Vagina (tissue), 2 donors: ENCODE measurements around the gene GLYATL1. TPM values are rescaled to one million over a fixed set of nuclear protein-coding genes. Genes with fewer than 3 reads are reported as not detected.

Experiments
- DNase-seq, 2 donors: peaks; one replicate each; pipeline ENCODE4 v3.0.0-alpha.2; 2017; ENCODE audit errors: extremely low spot score in 2 of 2
- H3K27ac ChIP-seq: fragments of 200-600 bp; sonication (generic); one replicate; pipeline ENCODE4 v1.5.1; 2019
- H3K27me3 ChIP-seq: fragments of 200-600 bp; sonication (generic); one replicate; pipeline ENCODE4 v1.5.1; 2019
- H3K36me3 ChIP-seq, 2 donors: fragments of 200-600 bp; sonication (generic); one replicate each; pipeline ENCODE4 v1.5.1; 2017 to 2019
- H3K4me1 ChIP-seq: fragments of 200-600 bp; sonication (generic); one replicate; pipeline ENCODE4 v1.5.1; 2019
- H3K4me3 ChIP-seq, 2 donors: fragments of 200-600 bp; sonication (generic); 1 replicate in 1 of 2; 2 replicates in 1 of 2; pipeline ENCODE4 v1.5.1; 2016 to 2019
- H3K9me3 ChIP-seq: fragments of 200-600 bp; sonication (generic); one replicate; pipeline ENCODE4 v1.5.1; 2019
- POLR2A ChIP-seq, 2 donors: fragments of 450-650 bp; IDR thresholded peaks; one replicate each; pipeline ENCODE4 v1.6.1; 2017; ENCODE audit warnings: antibody characterized with exemption in 2 of 2, mild to moderate bottlenecking in 2 of 2, moderate library complexity in 2 of 2
- POLR2AphosphoS5 ChIP-seq, 2 donors: sonication (generic); formaldehyde crosslinking; IDR thresholded peaks; one replicate each; pipeline ENCODE4 v1.9.0; 2017; ENCODE audit warnings: antibody characterized with exemption in 2 of 2, mild to moderate bottlenecking in 2 of 2, low read depth in 1 of 2; ENCODE audit not compliant: insufficient read depth in 1 of 2
- intact Hi-C: fragments of 100-400 bp; cut with DNase I; formaldehyde crosslinking; loops from one replicate; pipeline ENCODE4 v1.15.1; 2023
- total RNA-seq: library from RNA; depleted of rRNA; stranded (reverse); fragments of >200 nt; gene quantifications from one replicate; pipeline ENCODE4 v1.2.3, GENCODE V29; 2016
- TF ChIP-seq, protein P1 (sequence below), 3 experiments: fragments of 450-650 bp in 2 of 3; fragments of 200-600 bp in 1 of 3; sonication (generic) in 1 of 3; IDR thresholded peaks; one replicate each; pipeline ENCODE4 v1.5.1; 2017 to 2019; ENCODE audit warnings: antibody characterized with exemption in 3 of 3, mild to moderate bottlenecking in 2 of 3, moderate library complexity in 2 of 3

The GLYATL1 gene
- total RNA-seq, 1 donor from 2014 or later = not detected

DNA sequence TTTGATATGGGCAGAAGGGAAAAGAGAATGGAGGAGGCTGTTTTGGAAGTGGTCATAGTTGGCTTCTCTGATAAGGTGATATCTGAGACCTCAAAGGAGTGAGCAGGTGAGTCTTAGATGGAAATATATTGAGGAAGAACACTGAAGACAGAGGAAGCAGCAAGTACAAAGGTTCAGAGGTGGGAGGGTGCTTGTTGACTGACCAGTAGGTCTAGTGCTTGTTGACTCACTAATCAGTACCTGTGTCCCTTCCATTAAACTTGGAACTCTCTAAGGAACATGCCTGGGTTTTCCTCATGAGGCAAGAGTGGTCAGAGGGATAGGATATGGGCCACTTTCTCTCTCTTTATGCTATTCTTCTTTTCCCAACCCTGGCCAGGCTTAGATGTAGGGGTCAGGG is 25.6 kb upstream of the GLYATL1 start:
- H3K9me3 ChIP-seq = no peaks in the 10 kb centered on the region
- no peak overlapping the region for H3K27ac ChIP-seq
- TF ChIP-seq POLR2AphosphoS5 (IDR thresholded peaks at IDR 0.05; ENCODE audit: insufficient read depth in 1 of 2, low read depth in 1 of 2) = no peak
- no peak for TF ChIP-seq POLR2A (IDR thresholded peaks at IDR 0.05)
- TF ChIP-seq, protein P1, sequence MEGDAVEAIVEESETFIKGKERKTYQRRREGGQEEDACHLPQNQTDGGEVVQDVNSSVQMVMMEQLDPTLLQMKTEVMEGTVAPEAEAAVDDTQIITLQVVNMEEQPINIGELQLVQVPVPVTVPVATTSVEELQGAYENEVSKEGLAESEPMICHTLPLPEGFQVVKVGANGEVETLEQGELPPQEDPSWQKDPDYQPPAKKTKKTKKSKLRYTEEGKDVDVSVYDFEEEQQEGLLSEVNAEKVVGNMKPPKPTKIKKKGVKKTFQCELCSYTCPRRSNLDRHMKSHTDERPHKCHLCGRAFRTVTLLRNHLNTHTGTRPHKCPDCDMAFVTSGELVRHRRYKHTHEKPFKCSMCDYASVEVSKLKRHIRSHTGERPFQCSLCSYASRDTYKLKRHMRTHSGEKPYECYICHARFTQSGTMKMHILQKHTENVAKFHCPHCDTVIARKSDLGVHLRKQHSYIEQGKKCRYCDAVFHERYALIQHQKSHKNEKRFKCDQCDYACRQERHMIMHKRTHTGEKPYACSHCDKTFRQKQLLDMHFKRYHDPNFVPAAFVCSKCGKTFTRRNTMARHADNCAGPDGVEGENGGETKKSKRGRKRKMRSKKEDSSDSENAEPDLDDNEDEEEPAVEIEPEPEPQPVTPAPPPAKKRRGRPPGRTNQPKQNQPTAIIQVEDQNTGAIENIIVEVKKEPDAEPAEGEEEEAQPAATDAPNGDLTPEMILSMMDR (IDR thresholded peaks at IDR 0.05) = no peak
- no peaks in the 10 kb centered on the region for H3K27me3 ChIP-seq
- no peak for DNase-seq
- H3K4me1 ChIP-seq = no peaks in the 10 kb centered on the region
- no peak overlapping the region for H3K4me3 ChIP-seq
- intact Hi-C loops = loop anchor here (10.0 kb wide), 1 partner anchor 779 kb away; no protein-coding TSS in a partner anchor
- no peaks in the 10 kb centered on the region for H3K36me3 ChIP-seq

DNA sequence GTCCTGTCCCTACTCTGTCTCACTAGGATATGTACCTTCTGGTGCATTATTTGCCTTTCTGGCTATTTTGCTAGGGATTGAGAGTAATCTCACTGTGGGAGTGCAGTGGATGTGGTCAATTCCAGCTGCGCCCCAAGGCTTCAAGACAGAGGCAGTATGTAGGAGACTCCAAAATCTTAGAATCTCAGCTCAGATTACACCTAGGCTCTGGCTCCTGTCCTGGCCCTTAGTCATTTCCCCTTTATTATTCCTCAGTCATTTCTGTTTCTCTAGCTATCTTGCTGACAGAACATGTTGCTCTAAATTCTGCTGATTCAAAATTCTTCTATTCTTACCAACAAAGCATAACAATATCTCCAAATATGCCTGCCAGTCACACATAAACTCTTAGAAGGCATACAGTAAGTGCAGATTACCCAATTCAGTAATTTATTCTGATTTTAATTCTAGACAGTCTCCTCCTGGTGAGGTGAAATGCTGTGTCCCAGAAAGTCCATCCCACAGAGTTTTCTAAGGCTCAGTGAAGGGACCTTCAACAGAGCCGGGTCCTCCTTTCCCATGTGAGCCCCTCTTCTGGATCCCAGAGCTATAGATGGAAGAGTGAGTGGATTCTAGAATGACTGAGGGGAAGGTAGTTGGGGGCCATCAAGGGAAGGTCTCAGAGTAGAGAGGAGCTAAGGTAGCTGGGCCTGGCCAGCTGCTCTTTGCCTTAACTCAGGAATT is 24.3 kb upstream of the GLYATL1 start:
- Histone ChIP-seq H3K36me3 (no peaks in the 10 kb centered on the region), H3K4me1 (no peaks in the 10 kb centered on the region), H3K4me3 (no peak overlapping the region), H3K9me3 (no peaks in the 10 kb centered on the region), H3K27ac (no peak overlapping the region), H3K27me3 (no peaks in the 10 kb centered on the region)
- TF ChIP-seq, protein P1 (IDR thresholded peaks at IDR 0.05) = no peak
- TF ChIP-seq POLR2AphosphoS5 (IDR thresholded peaks at IDR 0.05; ENCODE audit: insufficient read depth in 1 of 2, low read depth in 1 of 2) = no peak
- TF ChIP-seq POLR2A (IDR thresholded peaks at IDR 0.05) = no peak
- intact Hi-C loops = loop anchor here (10.0 kb wide), 1 partner anchor 780 kb away; no protein-coding TSS in a partner anchor
- no peak for DNase-seq

DNA sequence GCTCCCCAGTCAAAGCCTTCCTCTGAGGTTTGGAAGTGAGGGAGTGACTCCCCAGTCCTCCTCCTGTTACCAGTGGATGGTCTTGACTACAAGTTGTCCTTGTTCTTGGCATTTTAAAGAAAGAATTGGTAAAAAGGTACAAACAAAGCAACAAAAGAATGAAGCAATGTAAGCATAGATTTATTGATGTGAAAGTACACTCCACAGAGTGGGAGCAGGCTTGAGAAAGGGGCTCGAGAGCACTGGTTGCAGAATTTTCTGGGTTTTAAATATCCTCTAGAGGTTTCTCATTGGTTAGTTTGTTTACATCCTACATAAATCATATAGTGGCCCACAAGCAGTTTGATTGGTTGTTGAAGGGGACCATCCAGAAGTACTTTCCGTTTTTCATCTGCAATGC is 22.7 kb upstream of the GLYATL1 start:
- H3K4me3 ChIP-seq = no peak overlapping the region
- H3K9me3 ChIP-seq = no peaks in the 10 kb centered on the region
- TF ChIP-seq, protein P1 (IDR thresholded peaks at IDR 0.05) = no peak
- TF ChIP-seq POLR2AphosphoS5 (IDR thresholded peaks at IDR 0.05; ENCODE audit: insufficient read depth in 1 of 2, low read depth in 1 of 2) (no peak), POLR2A (IDR thresholded peaks at IDR 0.05) (no peak)
- no peaks in the 10 kb centered on the region for H3K27me3 ChIP-seq
- intact Hi-C loops = loop anchor here (10.0 kb wide), 1 partner anchor 782 kb away; no protein-coding TSS in a partner anchor
- H3K36me3 ChIP-seq = no peaks in the 10 kb centered on the region
- DNase-seq = no peak
- no peaks in the 10 kb centered on the region for H3K4me1 ChIP-seq
- no peak overlapping the region for H3K27ac ChIP-seq

DNA sequence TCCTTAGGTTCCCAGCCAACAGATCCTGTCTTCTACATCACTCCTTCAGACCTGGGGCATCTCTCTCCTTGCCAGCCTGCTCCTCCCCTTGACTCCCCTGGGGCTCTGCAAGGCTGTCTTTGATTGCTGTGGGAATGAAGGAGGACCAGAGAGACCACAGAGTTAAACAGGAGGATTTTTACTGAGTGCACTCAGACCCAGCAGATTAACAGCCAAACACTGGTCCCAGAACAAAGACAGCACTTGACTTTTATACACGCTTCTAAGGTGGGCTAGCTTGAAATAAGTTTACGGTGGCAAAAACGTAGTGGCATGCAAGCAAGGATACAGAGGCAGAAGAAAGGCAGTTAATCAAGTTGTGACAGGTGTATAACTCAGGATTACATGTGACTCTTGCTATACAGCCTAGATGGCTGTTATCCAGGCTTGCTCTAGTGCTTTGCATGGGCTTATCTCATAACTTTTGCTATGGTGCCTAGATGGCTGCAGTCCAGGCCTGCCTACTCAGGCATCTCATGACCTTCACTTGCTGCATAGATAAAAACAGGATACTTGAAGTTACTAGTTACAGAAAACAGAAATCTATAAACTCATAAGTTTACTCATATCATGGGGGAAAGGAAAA is 22.0 kb upstream of the GLYATL1 start:
- H3K4me1 ChIP-seq = no peaks in the 10 kb centered on the region
- H3K36me3 ChIP-seq = no peaks in the 10 kb centered on the region
- no peak for DNase-seq
- no peak overlapping the region for H3K27ac ChIP-seq
- TF ChIP-seq POLR2AphosphoS5 (IDR thresholded peaks at IDR 0.05; ENCODE audit: insufficient read depth in 1 of 2, low read depth in 1 of 2) (no peak), POLR2A (IDR thresholded peaks at IDR 0.05) (no peak)
- TF ChIP-seq, protein P1 (IDR thresholded peaks at IDR 0.05) = no peak
- no peaks in the 10 kb centered on the region for H3K9me3 ChIP-seq
- H3K27me3 ChIP-seq = no peaks in the 10 kb centered on the region
- no peak overlapping the region for H3K4me3 ChIP-seq
- intact Hi-C loops = loop anchor here (10.0 kb wide), 1 partner anchor 782 kb away; no protein-coding TSS in a partner anchor

DNA sequence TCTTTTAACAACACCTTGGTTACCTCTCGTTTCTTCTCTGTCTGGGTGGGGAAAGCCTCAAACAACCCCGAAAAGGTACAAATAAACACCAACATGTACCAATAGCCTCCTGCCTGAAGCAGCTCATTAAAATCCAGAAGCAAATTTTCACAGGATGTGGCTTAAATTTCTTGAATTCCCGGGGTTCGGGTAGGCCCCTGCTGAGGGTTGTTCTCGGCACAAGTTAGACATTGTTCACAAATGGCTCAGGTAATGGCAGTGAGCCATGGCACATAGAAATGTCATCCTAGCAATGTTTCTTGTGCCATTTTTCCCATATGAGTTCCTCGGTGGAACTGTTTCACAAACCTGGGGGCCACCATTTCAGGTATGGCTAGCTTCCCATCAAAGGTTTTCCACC is 19.7 kb upstream of the GLYATL1 start:
- Histone ChIP-seq H3K9me3 (no peaks in the 10 kb centered on the region), H3K27me3 (no peaks in the 10 kb centered on the region), H3K4me3 (no peak overlapping the region), H3K4me1 (no peaks in the 10 kb centered on the region), H3K36me3 (no peaks in the 10 kb centered on the region), H3K27ac (no peak overlapping the region)
- TF ChIP-seq, protein P1 (IDR thresholded peaks at IDR 0.05) = no peak
- intact Hi-C loops = loop anchor here (10.0 kb wide), 1 partner anchor 785 kb away; no protein-coding TSS in a partner anchor
- DNase-seq = no peak
